ENCODE results near the gene MAPKAPK3. TPM values are rescaled to one million over a fixed set of nuclear protein-coding genes. Genes with fewer than 3 reads are reported as not detected.
"Not testable (repeated sequence)": the region's sequence is repeated elsewhere in the genome, so short reads cannot be mapped to it uniquely, and the experiment has no call there.

Gene MAPKAPK3
- total and polyA plus RNA-seq, 2 experiments from 2014 or later, result 77.3 to 94.7 TPM

DNA sequence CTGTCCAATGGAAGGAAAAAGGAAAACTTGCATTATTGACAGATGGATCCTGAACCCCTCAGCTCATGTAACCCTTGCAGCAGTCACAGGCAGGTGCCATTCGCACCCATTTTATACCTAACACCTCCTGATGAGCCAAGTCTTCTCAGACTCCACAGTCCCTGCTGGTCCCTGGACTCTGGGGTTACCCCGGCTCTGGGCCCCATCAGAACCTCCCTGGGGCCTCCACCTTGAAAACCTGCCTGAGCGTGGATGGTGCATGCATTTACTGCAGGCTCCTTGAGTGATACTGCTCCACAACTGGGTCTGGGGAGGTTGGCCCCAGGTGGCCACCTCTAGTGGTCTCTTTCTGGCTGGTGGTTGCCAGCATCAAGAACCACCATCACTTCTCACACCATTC, 41.9 kb downstream of the MAPKAPK3 start:
- TF ChIP-seq, protein P1, sequence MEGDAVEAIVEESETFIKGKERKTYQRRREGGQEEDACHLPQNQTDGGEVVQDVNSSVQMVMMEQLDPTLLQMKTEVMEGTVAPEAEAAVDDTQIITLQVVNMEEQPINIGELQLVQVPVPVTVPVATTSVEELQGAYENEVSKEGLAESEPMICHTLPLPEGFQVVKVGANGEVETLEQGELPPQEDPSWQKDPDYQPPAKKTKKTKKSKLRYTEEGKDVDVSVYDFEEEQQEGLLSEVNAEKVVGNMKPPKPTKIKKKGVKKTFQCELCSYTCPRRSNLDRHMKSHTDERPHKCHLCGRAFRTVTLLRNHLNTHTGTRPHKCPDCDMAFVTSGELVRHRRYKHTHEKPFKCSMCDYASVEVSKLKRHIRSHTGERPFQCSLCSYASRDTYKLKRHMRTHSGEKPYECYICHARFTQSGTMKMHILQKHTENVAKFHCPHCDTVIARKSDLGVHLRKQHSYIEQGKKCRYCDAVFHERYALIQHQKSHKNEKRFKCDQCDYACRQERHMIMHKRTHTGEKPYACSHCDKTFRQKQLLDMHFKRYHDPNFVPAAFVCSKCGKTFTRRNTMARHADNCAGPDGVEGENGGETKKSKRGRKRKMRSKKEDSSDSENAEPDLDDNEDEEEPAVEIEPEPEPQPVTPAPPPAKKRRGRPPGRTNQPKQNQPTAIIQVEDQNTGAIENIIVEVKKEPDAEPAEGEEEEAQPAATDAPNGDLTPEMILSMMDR (IDR thresholded peaks at IDR 0.05; ENCODE audit: low read depth, low read length), result no peak
- no peak for DNase-seq (ENCODE audit: low read depth in 1 of 2, low spot score in 1 of 2)
- Histone ChIP-seq H3K36me3 (no peaks in the 10 kb centered on the region), H3K27me3 (no peaks in the 10 kb centered on the region), H3K9me3 (ENCODE audit: low read depth) (no peaks in the 10 kb centered on the region), H3K27ac (no peak overlapping the region), H3K4me3 (no peak overlapping the region), H3K4me1 (ENCODE audit: low read depth) (no peaks in the 10 kb centered on the region)

DNA sequence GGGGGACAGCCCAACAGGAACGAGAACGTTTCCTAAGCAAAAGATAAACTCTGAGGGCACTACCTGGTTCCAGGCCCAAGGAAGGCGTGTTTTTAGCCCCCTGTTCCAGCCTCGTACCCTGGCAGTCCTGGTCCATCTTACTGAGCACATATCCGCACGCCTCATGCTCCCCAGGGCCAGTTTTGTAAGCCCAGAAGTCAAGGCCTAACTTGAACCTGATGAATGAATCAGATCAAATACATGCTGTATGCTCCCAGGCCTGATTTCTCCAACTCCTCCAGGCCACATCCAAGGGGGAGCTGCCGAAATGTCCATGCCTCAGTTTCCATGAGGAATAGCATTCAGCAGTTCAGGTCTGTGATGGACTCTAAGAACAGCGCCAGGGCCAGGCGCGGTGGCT, 43.4 kb downstream of the MAPKAPK3 start:
- no peaks in the 10 kb centered on the region for H3K9me3 ChIP-seq (ENCODE audit: low read depth)
- no peak for DNase-seq (ENCODE audit: low read depth in 1 of 2, low spot score in 1 of 2)

GRCh38 chr3:50661321-50661837, 44.4 kb downstream of the MAPKAPK3 start:
- H3K27me3 ChIP-seq, result no peaks in the 10 kb centered on the region
- no peak for DNase-seq (ENCODE audit: low read depth in 1 of 2, low spot score in 1 of 2)
- TF ChIP-seq, protein P1 (IDR thresholded peaks at IDR 0.05; ENCODE audit: low read depth, low read length), result no peak
- no peaks in the 10 kb centered on the region for H3K36me3 ChIP-seq
- no peaks in the 10 kb centered on the region for H3K9me3 ChIP-seq (ENCODE audit: low read depth)
- H3K4me3 ChIP-seq, result no peak overlapping the region
- no peak overlapping the region for H3K27ac ChIP-seq
- no peaks in the 10 kb centered on the region for H3K4me1 ChIP-seq (ENCODE audit: low read depth)

More for the DNA sequence above, 43.4 kb downstream of the MAPKAPK3 start:
- TF ChIP-seq, protein P1 (IDR thresholded peaks at IDR 0.05; ENCODE audit: low read depth, low read length), result no peak
- no peaks in the 10 kb centered on the region for H3K4me1 ChIP-seq (ENCODE audit: low read depth)
- H3K27me3 ChIP-seq, result no peaks in the 10 kb centered on the region
- no peak overlapping the region for H3K4me3 ChIP-seq
- H3K36me3 ChIP-seq, result no peaks in the 10 kb centered on the region
- no peak overlapping the region for H3K27ac ChIP-seq

DNA sequence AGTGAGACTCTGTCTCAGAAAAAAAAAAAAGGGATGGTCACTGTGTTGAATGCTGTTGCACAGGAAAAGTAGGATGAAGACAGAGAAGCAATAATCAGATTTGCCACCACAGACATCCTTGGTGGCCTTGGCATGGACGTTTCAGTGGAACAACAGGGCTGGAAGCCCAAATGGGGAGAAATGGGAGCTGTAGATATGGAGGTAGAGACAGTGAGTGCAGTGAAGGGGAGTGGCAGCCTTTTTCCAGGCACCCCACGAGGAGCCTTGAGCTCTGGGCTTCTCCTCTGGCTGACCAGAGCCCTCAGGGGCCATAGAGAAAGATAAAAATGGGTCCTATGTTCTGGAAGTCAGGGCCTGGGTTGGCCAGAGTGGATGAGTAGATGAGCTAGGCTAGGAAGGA, 45.5 kb downstream of the MAPKAPK3 start:
- Histone ChIP-seq H3K36me3 (no peaks in the 10 kb centered on the region), H3K4me3 (no peak overlapping the region), H3K27me3 (no peaks in the 10 kb centered on the region), H3K4me1 (ENCODE audit: low read depth) (no peaks in the 10 kb centered on the region), H3K27ac (no peak overlapping the region), H3K9me3 (ENCODE audit: low read depth) (no peaks in the 10 kb centered on the region)
- TF ChIP-seq, protein P1 (IDR thresholded peaks at IDR 0.05; ENCODE audit: low read depth, low read length), result no peak
- no peak for DNase-seq (ENCODE audit: low read depth in 1 of 2, low spot score in 1 of 2)

- Histone ChIP-seq H3K4me1 (ENCODE audit: low read depth) (no peaks in the 10 kb centered on the region), H3K27ac (no peak overlapping the region), H3K9me3 (ENCODE audit: low read depth) (no peaks in the 10 kb centered on the region), H3K4me3 (no peak overlapping the region), H3K36me3 (no peaks in the 10 kb centered on the region), H3K27me3 (peaks cover 6% of the 10 kb centered on the region)
- no peak for DNase-seq (ENCODE audit: low read depth in 1 of 2, low spot score in 1 of 2)
- TF ChIP-seq, protein P1 (IDR thresholded peaks at IDR 0.05; ENCODE audit: low read depth, low read length), result no peak
Observed at GRCh38 chr3:50665081-50665840, 48.3 kb downstream of the MAPKAPK3 start.

- H3K4me1 ChIP-seq (ENCODE audit: low read depth); H3K4me3 ChIP-seq; H3K27ac ChIP-seq; DNase-seq (ENCODE audit: low read depth in 1 of 2, low spot score in 1 of 2); H3K36me3 ChIP-seq; H3K9me3 ChIP-seq (ENCODE audit: low read depth): not testable (repeated sequence)
- peaks cover 11% of the 10 kb centered on the region for H3K27me3 ChIP-seq
Observed at GRCh38 chr3:50665841-50666115, 48.8 kb downstream of the MAPKAPK3 start.
